C1 segment of cervical spinal cord (tissue), 14 donors: ENCODE data around the gene TAF11L7.
"Not testable (repeated sequence)": the region's sequence is repeated elsewhere in the genome, so short reads cannot be mapped to it uniquely, and the experiment has no call there.

Source experiments
- DNase-seq, 14 donors: peaks; one replicate each; lab custom pipeline; 2025; lab: John Stamatoyannopoulos, UW

TAF11L7 gene

GRCh38 chr5:17585658-17586057, at the start of gene TAF11L7:
Gene TAF11L7, minus strand, starts transcription at chr5:17585758.
- DNase-seq = not testable (repeated sequence)

- DNase-seq = no peak
Observed at GRCh38 chr5:17634160-17634559, 48.6 kb upstream of the TAF11L7 start, which contains the start of gene TAF11L14. Gene TAF11L14, plus strand, starts transcription at chr5:17634460.

- not testable (repeated sequence) for DNase-seq
Observed at GRCh38 chr5:17631788-17632187, 46.2 kb upstream of the TAF11L7 start, which contains the start of gene TAF11L13. Gene TAF11L13, plus strand, starts transcription at chr5:17632088.

GRCh38 chr5:17625686-17626085, 40.1 kb upstream of the TAF11L7 start:
- no peak for DNase-seq

- no peak for DNase-seq
Observed at GRCh38 chr5:17620627-17621026, 35.1 kb upstream of the TAF11L7 start.

- DNase-seq = no peak
Observed at GRCh38 chr5:17619354-17619753, 33.8 kb upstream of the TAF11L7 start.

- no peak for DNase-seq
Observed at GRCh38 chr5:17614872-17615605, 29.5 kb upstream of the TAF11L7 start.

GRCh38 chr5:17610092-17610491, 24.5 kb upstream of the TAF11L7 start, which contains the start of gene TAF11L12:
Gene TAF11L12, plus strand, starts transcription at chr5:17610392.
- DNase-seq = not testable (repeated sequence)

GRCh38 chr5:17607461-17607860, 21.9 kb upstream of the TAF11L7 start:
- not testable (repeated sequence) for DNase-seq

- DNase-seq = no peak
Observed at GRCh38 chr5:17604951-17605350, 19.4 kb upstream of the TAF11L7 start.

- DNase-seq = not testable (repeated sequence)
Observed at GRCh38 chr5:17603880-17604279, 18.3 kb upstream of the TAF11L7 start, which contains the start of gene TAF11L11. Gene TAF11L11, plus strand, starts transcription at chr5:17604183.

- DNase-seq = not testable (repeated sequence)
Observed at GRCh38 chr5:17597728-17598127, 12.2 kb upstream of the TAF11L7 start, which contains the start of gene TAF11L10. Gene TAF11L10, minus strand, starts transcription at chr5:17597828.

- DNase-seq = not testable (repeated sequence)
Observed at GRCh38 chr5:17594255-17594654, 8.7 kb upstream of the TAF11L7 start, which contains the start of gene TAF11L9. Gene TAF11L9, minus strand, starts transcription at chr5:17594394.

- DNase-seq = not testable (repeated sequence)
Observed at GRCh38 chr5:17590860-17591259, 5.3 kb upstream of the TAF11L7 start, which contains the start of gene TAF11L8. Gene TAF11L8, minus strand, starts transcription at chr5:17590960.
